ENCODE results near the gene OR2H1. TPM values are rescaled to one million over a fixed set of nuclear protein-coding genes. Genes with fewer than 3 reads are reported as not detected.

The OR2H1 gene
- polyA plus RNA-seq, 1 donor (not counting 4 experiments of a cell fraction or from before 2014, with no cell fraction given) = not detected

DNA sequence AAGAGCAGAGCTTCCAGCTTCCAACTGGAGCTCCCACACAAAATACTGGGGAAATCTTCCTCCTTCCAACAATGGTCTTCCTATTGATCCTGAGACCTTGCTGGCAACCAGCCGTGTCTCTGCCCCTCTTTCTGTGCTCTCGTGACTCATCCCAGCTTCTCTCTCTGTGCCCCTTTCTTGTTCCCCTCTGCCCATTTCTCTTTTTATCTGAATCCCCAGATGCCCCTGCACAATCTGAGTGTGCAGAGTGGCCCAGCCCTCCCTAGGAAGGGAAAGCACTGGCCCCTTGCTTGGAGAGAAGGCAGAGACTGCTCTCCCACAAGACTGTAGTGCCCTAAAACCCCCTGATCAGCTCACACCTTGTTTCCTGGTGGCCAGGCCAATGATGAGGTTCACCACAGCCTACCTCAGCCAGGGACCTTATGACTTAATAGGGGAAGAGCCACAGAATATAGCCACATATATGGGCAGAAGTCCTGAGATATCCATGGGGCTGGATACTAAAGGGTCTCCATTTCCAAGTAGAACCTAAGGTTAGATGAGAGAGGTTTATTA, 53.9 kb downstream of the OR2H1 start:
- Histone ChIP-seq H3K4me1 (ENCODE audit: control insufficient read depth, extremely low read depth, insufficient read depth, low read length) (peaks cover 2% of the 10 kb centered on the region), H3K9me1 (ENCODE audit: control insufficient read depth, extremely low read depth, insufficient read depth, low read length) (no peaks in the 10 kb centered on the region), H3K79me2 (ENCODE audit: control insufficient read depth, insufficient read depth, low read length) (no peaks in the 10 kb centered on the region), H3K9me3 (ENCODE audit: control insufficient read depth, low read depth, low read length) (no peaks in the 10 kb centered on the region), H3K9ac (ENCODE audit: control insufficient read depth, extremely low read depth, insufficient read depth, low read length) (no peak overlapping the region), H2AFZ (ENCODE audit: control insufficient read depth, low read length) (no peak overlapping the region), H3K36me3 (ENCODE audit: control insufficient read depth in 2 of 2, extremely low read depth in 1 of 2, insufficient read depth in 2 of 2, low read length in 2 of 2) (no peaks in the 10 kb centered on the region), H3K4me2 (ENCODE audit: control insufficient read depth, extremely low read depth, insufficient read depth, low read depth, low read length) (no peak overlapping the region), H3K4me3 (ENCODE audit: control insufficient read depth in 2 of 3, extremely low read depth in 1 of 3, insufficient read depth in 2 of 3, low read depth in 1 of 3, low read length in 3 of 3) (no peak overlapping the region), H3K27me3 (ENCODE audit: control insufficient read depth, extremely low read depth, insufficient read depth, low read length) (peaks cover 23% of the 10 kb centered on the region), H3K27ac (ENCODE audit: control insufficient read depth, insufficient read depth, low read length) (no peak overlapping the region), H4K20me1 (ENCODE audit: control insufficient read depth, extremely low read depth, insufficient read depth, low read length) (no peaks in the 10 kb centered on the region)
- dilution Hi-C loops (cut with MboI; ENCODE audit: extremely low pct_ligation_motif_present, low sequenced_read_pairs) = no loop called here
- DNase-seq (ENCODE audit: low read depth, low spot score) (no peak), FAIRE-seq (no peak)
- TF ChIP-seq EZH2 (IDR thresholded peaks at IDR 0.05; ENCODE audit: low read length) = no peak
- TF ChIP-seq, protein P1, sequence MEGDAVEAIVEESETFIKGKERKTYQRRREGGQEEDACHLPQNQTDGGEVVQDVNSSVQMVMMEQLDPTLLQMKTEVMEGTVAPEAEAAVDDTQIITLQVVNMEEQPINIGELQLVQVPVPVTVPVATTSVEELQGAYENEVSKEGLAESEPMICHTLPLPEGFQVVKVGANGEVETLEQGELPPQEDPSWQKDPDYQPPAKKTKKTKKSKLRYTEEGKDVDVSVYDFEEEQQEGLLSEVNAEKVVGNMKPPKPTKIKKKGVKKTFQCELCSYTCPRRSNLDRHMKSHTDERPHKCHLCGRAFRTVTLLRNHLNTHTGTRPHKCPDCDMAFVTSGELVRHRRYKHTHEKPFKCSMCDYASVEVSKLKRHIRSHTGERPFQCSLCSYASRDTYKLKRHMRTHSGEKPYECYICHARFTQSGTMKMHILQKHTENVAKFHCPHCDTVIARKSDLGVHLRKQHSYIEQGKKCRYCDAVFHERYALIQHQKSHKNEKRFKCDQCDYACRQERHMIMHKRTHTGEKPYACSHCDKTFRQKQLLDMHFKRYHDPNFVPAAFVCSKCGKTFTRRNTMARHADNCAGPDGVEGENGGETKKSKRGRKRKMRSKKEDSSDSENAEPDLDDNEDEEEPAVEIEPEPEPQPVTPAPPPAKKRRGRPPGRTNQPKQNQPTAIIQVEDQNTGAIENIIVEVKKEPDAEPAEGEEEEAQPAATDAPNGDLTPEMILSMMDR (optimal IDR thresholded peaks at IDR 0.05 in 1 of 3, IDR thresholded peaks at IDR 0.05 in 1 of 3, conservative IDR thresholded peaks at IDR 0.05 in 1 of 3; ENCODE audit: extremely low read depth in 1 of 3, insufficient read depth in 2 of 3, low read length in 3 of 3) = no peak

Other genes starting within 250 kb of the OR2H1 start
- not detected in 3 replicates for gene OR14J1, start 155.5 kb upstream of the OR2H1 start, polyA plus RNA-seq
- gene OR5V1, start 88.3 kb upstream of the OR2H1 start, polyA plus RNA-seq = not detected in 3 replicates
- not detected in 3 replicates for gene OR12D3, start 81.9 kb upstream of the OR2H1 start, polyA plus RNA-seq
- not detected in 3 replicates for gene OR12D2, start 61.5 kb upstream of the OR2H1 start, polyA plus RNA-seq
- not detected in 3 replicates for gene OR12D1, start 42.2 kb upstream of the OR2H1 start, polyA plus RNA-seq
- gene OR10C1, start 17.8 kb upstream of the OR2H1 start, polyA plus RNA-seq = not detected in 3 replicates
- not detected in 3 replicates for gene OR11A1, start 84 bp upstream of the OR2H1 start, polyA plus RNA-seq
- gene MAS1L, start 30.8 kb downstream of the OR2H1 start, polyA plus RNA-seq = not detected in 3 replicates
- gene UBD, start 102.6 kb downstream of the OR2H1 start, polyA plus RNA-seq = not detected in 3 replicates
- gene OR2H2, start 128.0 kb downstream of the OR2H1 start, polyA plus RNA-seq = not detected in 3 replicates
- 10.4 to 18.9 TPM (median 18.9 TPM) in 3 replicates for gene GABBR1, start 176.0 kb downstream of the OR2H1 start, polyA plus RNA-seq
- not detected in 3 replicates for gene MOG, start 199.9 kb downstream of the OR2H1 start, polyA plus RNA-seq
- 17.4 to 26.3 TPM (median 22.5 TPM) in 3 replicates for gene ZFP57, start 224.0 kb downstream of the OR2H1 start, polyA plus RNA-seq

All from keratinocyte (primary cell).